Smooth muscle cell (in vitro differentiated cells): ENCODE measurements around the gene OR52N4. TPM values are rescaled to one million over a fixed set of nuclear protein-coding genes. Genes with fewer than 3 reads are reported as not detected.

ENCODE experiments used
- DNase-seq: peaks from one replicate; lab custom pipeline; 2025; ENCODE audit not compliant: unreplicated experiment; lab: John Stamatoyannopoulos, UW
- H2AFZ ChIP-seq: fragments of 200-600 bp; sonication (generic); 2 replicates; pipeline ENCODE4 v1.6.0; 2016; ENCODE audit warnings: antibody characterized with exemption, low read depth, mild to moderate bottlenecking
- H3F3A ChIP-seq: fragments of 200-600 bp; sonication (generic); 2 replicates; pipeline ENCODE4 v1.6.0; 2017; ENCODE audit warnings: antibody characterized with exemption, low read depth
- H3K27ac ChIP-seq: fragments of 200-600 bp; sonication (generic); 2 replicates; pipeline ENCODE4 v1.5.1; 2016; ENCODE audit warnings: low read depth, mild to moderate bottlenecking
- H3K27me3 ChIP-seq: fragments of 200-600 bp; sonication (generic); 2 replicates; pipeline ENCODE4 v1.6.1; 2016; ENCODE audit warnings: low read depth, mild to moderate bottlenecking
- H3K36me3 ChIP-seq: fragments of 200-600 bp; sonication (generic); 2 replicates; pipeline ENCODE4 v1.5.1; 2016; ENCODE audit warnings: low read depth
- H3K4me1 ChIP-seq: fragments of 200-600 bp; sonication (generic); 2 replicates; pipeline ENCODE4 v1.5.1; 2016; ENCODE audit warnings: low read depth
- H3K4me2 ChIP-seq: fragments of 200-600 bp; sonication (generic); 2 replicates; pipeline ENCODE4 v1.6.0; 2016; ENCODE audit warnings: mild to moderate bottlenecking
- H3K4me3 ChIP-seq: fragments of 200-600 bp; sonication (generic); 2 replicates; pipeline ENCODE4 v1.5.1; 2016; ENCODE audit warnings: mild to moderate bottlenecking
- H3K79me2 ChIP-seq: fragments of 200-600 bp; sonication (generic); 2 replicates; pipeline ENCODE4 v1.6.0; 2016; ENCODE audit warnings: low read depth, mild to moderate bottlenecking
- H3K9ac ChIP-seq: fragments of 200-600 bp; sonication (generic); 2 replicates; pipeline ENCODE4 v1.6.0; 2016; ENCODE audit warnings: low read depth
- H3K9me3 ChIP-seq: fragments of 200-600 bp; sonication (generic); replicated peaks from 2 replicates; pipeline ENCODE4 v1.5.1; 2016; ENCODE audit warnings: low read depth
- H4K20me1 ChIP-seq: fragments of 200-600 bp; sonication (generic); 2 replicates; pipeline ENCODE4 v1.6.0; 2016; ENCODE audit warnings: low read depth
- CTCF ChIP-seq: fragments of 200-600 bp; sonication (generic); IDR thresholded peaks from 2 replicates; pipeline ENCODE4 v1.5.1; 2017; ENCODE audit warnings: borderline replicate concordance, mild to moderate bottlenecking, antibody characterized with exemption; ENCODE audit not compliant: insufficient read depth, poor library complexity, severe bottlenecking
- WGBS: methylation state at CpG from one replicate; pipeline ENCODE4 v1.1.7; 2016; ENCODE audit warnings: low lambda C conversion rate; 5-methylcytosine and 5-hydroxymethylcytosine counted together
- polyA plus RNA-seq: library from polyadenylated mRNA; unstranded; fragments of >200 nt; fragmentation: Nextera tagmentation; extraction: Ambion mirVana; gene quantifications from 2 replicates; pipeline ENCODE4 v1.2.1, GENCODE V29; 2016
- total RNA-seq: library from RNA; depleted of rRNA; stranded (reverse); fragments of >200 nt; gene quantifications from 2 replicates; pipeline ENCODE4 v1.2.3, GENCODE V29; 2014

The OR52N4 gene
- total and polyA plus RNA-seq, 2 experiments from 2014 or later, result 0.40 TPM; not detected in 1

DNA sequence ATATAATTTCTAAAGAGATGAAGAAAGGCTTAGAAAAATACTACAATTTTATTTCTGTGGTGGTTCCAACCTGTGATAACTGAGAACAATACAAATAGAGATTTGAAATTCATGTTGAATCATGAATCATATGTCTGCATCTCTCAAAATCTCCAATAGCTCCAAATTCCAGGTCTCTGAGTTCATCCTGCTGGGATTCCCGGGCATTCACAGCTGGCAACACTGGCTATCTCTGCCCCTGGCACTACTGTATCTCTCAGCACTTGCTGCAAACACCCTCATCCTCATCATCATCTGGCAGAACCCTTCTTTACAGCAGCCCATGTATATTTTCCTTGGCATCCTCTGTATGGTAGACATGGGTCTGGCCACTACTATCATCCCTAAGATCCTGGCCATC lies 17.6 kb upstream of the OR52N4 start, which contains the start of gene OR56B1:
Gene OR56B1, plus strand, starts transcription at position 53 of the 400 bp plus-strand sequence. Its CDS starts 69 bp downstream, at position 122.
- 94% methylated on average over 1 of the region's 1 CpG for WGBS
- H3F3A ChIP-seq, result no peaks in the 10 kb centered on the region

GRCh38 chr11:5737091-5737490 lies 17.0 kb upstream of the OR52N4 start:
- Histone ChIP-seq H3K79me2 (no peaks in the 10 kb centered on the region), H3K9me3 (no peaks in the 10 kb centered on the region), H3K27ac (no peak overlapping the region), H3K36me3 (no peaks in the 10 kb centered on the region), H3K4me2 (no peak overlapping the region), H3F3A (no peaks in the 10 kb centered on the region), H3K4me1 (no peaks in the 10 kb centered on the region), H3K27me3 (no peaks in the 10 kb centered on the region), H2AFZ (no peak overlapping the region), H3K9ac (no peak overlapping the region), H3K4me3 (no peak overlapping the region), H4K20me1 (no peaks in the 10 kb centered on the region)
- DNase-seq, result no peak
- TF ChIP-seq CTCF, result no peak

More for the DNA sequence above, 17.6 kb upstream of the OR52N4 start, which contains the start of gene OR56B1:
- Histone ChIP-seq H4K20me1 (no peaks in the 10 kb centered on the region), H3K27ac (no peak within 1 kb of the TSS), H3K9ac (no peak within 1 kb of the TSS), H3K4me3 (no peak within 1 kb of the TSS), H3K79me2 (no peaks in the 10 kb centered on the region), H3K4me2 (no peak within 1 kb of the TSS), H3K27me3 (no peaks in the 10 kb centered on the region), H2AFZ (no peak within 1 kb of the TSS), H3K4me1 (no peaks in the 10 kb centered on the region), H3K36me3 (no peaks in the 10 kb centered on the region), H3K9me3 (no peaks in the 10 kb centered on the region)
- TF ChIP-seq CTCF, result no peak
- DNase-seq, result no peak

GRCh38 chr11:5737670-5738392 lies 16.2 kb upstream of the OR52N4 start:
- H3K27ac ChIP-seq, result no peak overlapping the region
- TF ChIP-seq CTCF, result no peak
- no peaks in the 10 kb centered on the region for H4K20me1 ChIP-seq
- no peak overlapping the region for H3K9ac ChIP-seq
- no peaks in the 10 kb centered on the region for H3K27me3 ChIP-seq
- H3F3A ChIP-seq, result no peaks in the 10 kb centered on the region
- no peaks in the 10 kb centered on the region for H3K9me3 ChIP-seq
- no peaks in the 10 kb centered on the region for H3K36me3 ChIP-seq
- 89% methylated on average over 6 of the region's 6 CpGs for WGBS
- DNase-seq, result no peak
- no peaks in the 10 kb centered on the region for H3K4me1 ChIP-seq
- no peak overlapping the region for H2AFZ ChIP-seq
- H3K79me2 ChIP-seq, result no peaks in the 10 kb centered on the region
- no peak overlapping the region for H3K4me2 ChIP-seq
- H3K4me3 ChIP-seq, result no peak overlapping the region

- no peak overlapping the region for H3K4me3 ChIP-seq
- no peaks in the 10 kb centered on the region for H3K36me3 ChIP-seq
- H3K9me3 ChIP-seq, result no peaks in the 10 kb centered on the region
- H4K20me1 ChIP-seq, result no peaks in the 10 kb centered on the region
- H3K4me2 ChIP-seq, result no peak overlapping the region
- DNase-seq, result no peak
- 73% methylated on average over 1 of the region's 1 CpG for WGBS
- H3K4me1 ChIP-seq, result no peaks in the 10 kb centered on the region
- H3K9ac ChIP-seq, result no peak overlapping the region
- H3K79me2 ChIP-seq, result no peaks in the 10 kb centered on the region
- H3F3A ChIP-seq, result no peaks in the 10 kb centered on the region
- H3K27ac ChIP-seq, result no peak overlapping the region
- no peak for TF ChIP-seq CTCF
- no peaks in the 10 kb centered on the region for H3K27me3 ChIP-seq
- no peak overlapping the region for H2AFZ ChIP-seq
Observed at GRCh38 chr11:5738431-5738830, 15.6 kb upstream of the OR52N4 start.
